Stimulated activated CD4-positive, alpha-beta T cell treated with anti-CD3 and anti-CD28 coated beads, Interleukin-4, amount 100 ng/mL, for 4 hours (primary cell): ENCODE measurements around the gene RORC.

Experiments used
- DNase-seq, 2 experiments: peaks; one replicate each; pipeline ENCODE4 v3.0.0-alpha.2; 2020

Gene RORC

DNA sequence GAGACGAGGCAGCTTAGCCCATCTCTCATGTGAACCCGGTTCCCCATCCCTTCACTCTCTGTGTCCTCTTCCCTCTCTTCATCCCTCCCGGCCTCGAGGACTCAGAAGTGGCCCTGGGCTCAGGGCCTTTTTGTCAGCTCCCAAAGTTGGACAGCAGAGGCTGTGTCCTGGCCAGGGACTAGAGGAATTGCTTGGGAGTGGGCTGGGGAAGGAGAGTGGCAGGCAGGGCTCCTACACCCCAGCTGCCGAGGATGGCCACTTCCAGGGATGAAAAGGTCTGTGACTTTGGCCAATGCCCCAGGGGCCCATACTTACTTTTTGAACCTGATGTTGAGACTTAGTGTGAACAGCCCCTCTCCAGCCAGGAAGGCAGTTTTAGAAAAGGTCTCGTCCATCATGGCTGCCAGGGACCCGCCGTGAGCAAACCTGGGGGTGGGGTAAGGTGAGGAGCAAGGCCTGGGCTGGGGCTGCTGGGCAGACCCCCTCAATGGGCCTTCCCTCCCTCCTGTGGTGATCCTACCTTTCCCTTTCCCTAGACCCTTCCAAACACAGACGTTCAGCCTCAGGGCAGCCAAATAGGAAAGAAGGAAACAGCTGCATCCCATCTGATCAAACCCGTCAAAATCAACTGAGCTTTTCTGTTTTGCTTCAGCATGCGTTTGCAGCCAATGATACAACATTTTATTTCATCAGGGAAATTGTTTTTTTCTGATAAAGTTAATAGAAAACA is 16.4 kb upstream of the RORC start:
- no peak for DNase-seq

DNA sequence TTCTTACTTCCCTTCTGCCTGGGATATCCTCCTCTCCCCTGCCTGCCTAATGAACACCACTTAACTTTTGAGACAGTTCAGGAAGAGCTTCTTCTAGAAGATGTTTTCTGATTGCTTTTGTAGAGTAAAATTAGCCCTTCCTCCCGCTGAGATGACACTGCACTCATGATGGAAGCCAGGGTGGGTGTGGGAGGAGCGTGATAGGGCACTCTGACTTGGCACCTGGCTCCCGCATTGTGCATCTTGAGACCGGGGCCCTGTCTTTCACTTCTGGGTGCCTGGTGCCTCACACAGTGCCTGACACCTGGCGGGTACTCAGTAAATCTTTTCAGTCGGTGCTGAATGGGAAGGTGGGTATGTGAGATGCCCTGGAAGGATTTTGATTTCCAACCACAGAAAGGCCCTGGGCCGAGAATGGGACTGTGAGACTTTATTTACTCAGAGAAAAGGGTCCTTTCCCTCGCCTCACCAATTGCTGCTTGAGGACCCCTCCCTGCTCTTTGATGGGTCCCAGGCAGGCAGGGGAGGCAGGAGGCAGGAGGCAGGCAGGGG is 15.2 kb upstream of the RORC start:
- no peak for DNase-seq

DNA sequence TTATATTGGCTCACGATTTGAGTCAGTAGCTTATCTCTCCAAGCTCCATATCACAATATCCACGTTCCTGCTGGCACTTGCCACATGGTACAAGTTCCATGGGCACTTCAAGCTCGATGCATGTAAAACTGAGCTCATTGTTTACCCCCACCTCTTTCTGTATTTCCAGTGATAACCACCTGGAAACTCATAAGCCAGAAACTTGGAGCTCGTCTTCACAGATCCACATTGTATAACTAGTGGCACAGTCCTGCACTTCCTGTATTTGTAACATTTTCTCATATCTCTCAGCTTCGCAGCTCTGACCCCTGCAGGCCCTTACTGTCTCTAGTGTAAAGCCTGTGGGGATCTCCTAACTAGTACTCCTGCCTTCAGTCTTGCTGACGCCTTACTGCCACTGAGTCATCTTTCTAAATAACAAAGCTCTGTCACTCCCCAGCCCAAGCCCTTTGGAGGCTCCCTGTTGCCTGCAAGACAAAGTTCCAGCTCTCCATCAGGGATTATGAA is 14.5 kb upstream of the RORC start:
- no peak for DNase-seq

DNA sequence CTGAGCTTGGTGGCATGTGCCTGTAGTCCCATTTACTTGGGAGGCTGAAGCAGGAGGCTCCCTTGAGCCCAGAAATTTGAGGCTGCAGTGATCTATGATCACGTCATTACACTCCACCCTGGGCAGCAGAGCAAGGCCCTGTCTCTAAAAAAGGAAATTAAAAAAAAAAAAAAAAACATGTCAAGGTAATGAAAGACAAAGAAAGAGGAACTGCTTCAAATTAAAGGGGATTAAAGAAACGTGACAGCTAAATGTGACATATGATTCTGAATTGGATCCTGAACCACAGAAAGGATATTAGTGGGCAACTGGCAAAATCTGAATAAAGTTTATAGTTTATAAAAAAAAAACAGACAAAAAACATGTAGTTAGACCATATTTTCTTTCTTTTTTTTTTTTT is 11.8 kb upstream of the RORC start:
- DNase-seq: no peak

DNA sequence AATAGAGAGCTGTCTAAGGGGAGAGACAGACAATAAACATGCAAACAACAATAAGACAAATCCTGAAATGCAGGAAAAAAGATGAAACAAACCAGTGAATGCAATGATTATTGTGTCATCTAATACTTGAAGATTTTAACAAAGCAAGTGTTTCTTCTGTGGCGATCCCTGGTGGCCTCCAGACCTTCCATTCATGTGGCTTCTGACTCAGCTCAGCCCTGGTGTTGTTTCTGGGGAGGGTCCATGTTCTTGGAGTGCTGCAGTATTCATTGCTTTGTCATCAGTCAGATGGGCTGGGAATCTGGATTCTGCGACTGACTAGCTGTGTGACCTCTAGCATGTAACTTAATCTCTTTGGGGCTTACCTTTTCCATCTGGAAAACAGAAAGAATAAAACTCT is 9.5 kb upstream of the RORC start:
- DNase-seq: no peak

DNA sequence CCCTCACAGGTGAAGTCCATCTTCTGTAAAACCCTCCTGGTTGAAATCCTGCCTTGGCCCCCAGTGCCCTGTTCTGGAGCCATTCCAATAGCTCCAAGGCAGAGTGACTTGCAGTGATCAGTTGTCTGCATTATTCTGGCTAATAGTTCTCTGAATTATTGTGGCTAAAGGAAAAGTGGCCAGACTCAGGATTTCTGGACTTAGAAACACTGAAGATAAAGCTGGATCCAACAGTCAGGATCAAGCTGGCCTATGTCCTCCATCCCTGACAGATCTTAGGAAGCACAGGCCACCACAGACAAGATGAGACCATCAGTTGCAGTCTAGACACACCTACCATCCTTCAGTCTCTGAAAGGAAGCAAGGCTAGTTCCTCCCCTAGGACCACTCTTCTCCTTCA is 8.8 kb upstream of the RORC start:
- DNase-seq: no peak

DNA sequence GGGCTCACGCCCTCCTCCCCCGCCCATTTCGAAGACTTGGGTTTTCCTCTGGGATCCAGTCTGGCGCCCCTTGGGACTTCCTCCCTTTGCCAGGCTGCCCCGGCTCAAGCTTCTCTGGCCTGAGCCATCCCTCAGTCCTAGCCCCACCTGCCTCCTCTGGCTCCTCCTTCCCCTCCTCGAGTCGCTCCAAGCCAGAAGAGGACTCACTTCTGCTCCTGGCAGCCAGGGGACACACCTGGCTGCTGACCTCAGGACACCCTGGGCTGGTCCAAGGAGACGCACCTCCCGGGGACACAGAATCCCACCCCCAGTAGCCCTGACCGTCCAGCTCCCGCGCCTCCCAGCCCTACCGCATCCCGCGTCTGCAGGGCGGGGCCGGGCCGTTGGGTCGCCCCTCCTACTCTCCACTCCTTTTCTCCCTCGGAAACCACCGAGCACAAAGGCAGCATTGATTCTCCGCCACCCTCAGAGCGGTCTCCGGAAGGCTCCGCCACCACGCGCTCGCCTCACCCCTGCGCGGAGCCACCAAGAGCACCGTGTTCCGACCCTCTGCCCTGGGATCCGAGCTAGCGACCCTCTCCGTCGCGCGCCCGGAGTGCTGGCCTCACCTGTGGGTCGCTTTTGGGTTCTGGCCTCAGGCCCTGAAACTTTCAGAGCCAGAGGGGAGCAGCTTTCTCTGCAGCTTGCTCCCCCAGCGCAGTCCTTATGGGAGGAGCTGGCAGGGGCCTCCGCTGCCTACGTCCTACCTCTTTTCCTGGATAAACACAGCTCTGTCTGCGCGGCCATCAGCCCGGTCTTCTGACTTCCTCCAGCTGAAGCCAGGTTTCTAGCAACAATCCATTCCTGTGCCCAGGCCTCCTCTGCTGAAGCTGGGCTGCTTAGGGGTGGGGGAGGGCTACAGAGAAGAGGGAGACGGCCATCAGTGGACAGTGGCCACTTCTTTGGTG is 8.1 kb upstream of the RORC start, which contains the start of gene C2CD4D:
TSS of gene C2CD4D (minus strand) at position 364 of the 947 bp plus-strand sequence. CDS start 831 bp downstream, outside the sequence.
- peak; percentile 63 to 70 for DNase-seq

DNA sequence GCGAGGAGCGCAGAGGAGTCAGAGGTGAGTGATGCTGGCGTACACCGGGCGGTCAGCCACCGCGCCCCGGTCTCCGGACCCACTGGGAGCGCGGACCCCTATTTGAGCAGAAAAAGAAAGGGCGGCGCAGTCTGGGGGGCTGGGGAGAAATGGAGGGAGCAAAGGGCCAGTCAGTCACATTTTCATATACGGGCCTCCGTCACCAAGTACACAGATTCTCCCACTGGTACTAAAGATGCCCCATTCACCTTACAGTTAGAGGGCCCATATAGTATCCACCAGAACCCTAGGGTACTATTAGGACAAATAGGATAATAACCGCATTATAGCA is 7.4 kb upstream of the RORC start:
- no peak for DNase-seq

DNA sequence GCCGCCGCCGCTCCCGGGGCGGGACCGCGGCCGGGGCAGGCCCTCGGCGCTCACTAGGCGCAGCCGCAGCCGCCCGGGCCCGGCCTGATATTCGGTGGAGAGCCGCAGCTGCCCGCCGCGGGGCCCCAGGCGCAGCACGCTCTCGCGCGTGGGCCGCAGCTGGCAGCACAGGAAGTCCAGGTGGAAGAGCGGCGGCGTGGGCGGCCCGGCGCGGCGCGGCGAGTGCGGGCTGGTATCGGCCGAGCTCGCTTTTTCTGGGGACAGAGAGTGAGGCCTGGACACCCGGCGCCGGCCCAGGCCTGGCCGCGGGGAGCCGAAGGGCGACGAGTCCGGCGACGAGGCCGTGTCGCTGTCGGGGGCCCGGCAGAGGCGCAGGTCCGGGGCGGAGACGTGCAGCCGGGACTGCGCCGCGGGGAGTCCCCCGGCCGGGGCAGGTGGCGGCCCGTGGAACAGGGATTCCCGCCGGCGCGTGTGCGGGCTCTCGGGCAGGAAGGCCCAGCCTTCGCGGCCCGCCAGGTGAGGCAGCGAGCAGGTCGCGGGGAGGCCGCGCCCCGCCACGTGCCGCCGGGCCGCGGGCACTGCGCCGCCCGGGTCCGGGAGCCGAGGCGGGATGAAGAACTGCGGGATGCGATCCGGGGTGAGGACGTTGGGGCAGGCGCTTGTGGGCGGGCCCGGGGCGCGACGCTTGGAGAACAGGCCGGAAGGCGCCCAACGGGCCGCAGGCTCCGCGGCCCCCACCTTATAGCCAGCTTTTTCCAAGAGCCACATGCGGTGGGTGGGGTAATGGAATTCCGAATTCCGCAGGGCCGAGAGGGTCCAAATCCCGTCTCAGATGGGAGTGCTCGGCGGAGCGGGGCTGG is 6.8 kb upstream of the RORC start:
- peak; percentile 40 to 50 for DNase-seq

DNA sequence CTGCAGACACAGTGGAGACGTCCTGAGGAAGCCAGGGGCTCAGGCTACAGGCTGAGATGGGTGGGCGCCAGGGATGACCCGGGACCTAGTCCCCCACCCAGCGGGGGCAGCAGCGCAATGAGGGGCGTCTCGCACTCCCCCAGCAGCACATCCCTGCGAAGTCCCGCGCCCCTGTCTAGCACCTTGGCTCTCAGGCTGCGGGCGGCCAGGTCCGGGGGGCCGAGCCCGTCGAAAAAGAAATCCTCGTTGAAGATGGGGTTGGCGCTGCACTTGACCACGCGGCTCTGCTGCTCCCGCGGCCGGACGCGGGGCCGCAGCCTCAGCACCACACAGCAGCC is 6.3 kb upstream of the RORC start:
- DNase-seq: no peak

DNA sequence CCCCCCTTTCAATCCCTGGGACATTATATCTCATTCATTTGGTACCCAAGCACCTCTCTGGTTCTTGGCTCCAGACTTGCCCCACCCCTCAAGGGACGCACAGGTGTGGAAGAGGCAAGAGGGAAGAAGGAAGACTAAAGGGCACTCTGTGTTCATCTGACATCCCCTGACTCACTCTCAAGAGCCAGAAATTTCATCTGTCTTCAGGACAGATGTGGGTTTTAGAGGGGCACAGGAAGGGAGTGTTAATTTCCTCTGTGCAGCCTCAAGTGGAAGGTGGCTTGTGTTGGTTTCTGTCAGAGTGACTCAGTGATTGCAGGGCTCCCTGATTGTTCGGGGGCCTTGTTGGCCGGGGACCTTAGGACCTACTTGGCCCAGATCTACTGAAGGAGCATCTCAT is 5.6 kb upstream of the RORC start:
- no peak for DNase-seq

DNA sequence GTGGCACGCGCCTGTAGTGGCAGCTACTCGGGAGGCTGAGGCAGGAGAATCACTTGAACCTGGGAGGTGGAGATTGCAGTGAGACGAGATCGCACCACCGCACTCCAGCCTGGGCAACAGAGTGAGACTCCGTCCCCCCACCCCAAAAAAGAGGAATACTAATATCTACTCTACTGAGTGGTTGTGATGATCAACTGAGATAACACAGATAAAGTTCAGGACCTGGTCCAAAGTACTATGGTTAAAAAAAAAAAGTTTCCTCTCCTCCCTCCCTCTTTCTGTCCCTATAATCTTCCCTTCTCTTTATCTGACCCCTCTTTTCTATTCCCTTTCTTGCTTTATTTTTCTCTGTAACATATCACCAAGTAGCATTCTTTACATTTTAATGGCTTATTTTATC is 4.0 kb upstream of the RORC start:
- no peak for DNase-seq

DNA sequence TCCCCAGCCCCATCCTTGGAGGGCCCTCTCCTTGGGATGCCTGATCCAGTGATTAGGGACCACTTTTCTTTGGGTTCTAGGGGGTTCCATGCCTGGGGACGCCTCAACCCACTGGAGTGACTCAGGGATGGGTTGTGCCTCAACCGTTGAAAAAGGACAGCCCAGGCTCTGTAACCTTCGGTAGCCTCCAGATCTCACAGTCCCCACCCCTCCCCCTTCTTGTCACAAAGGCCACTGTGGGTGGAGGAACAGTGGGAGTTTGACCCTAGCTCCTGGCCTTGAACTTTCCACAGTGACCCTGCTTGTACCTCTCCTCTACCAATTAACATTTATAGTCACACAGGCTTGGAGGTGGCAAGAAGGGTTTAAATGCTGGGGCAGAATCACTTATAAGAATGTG is 2.6 kb upstream of the RORC start:
- DNase-seq: no peak

DNA sequence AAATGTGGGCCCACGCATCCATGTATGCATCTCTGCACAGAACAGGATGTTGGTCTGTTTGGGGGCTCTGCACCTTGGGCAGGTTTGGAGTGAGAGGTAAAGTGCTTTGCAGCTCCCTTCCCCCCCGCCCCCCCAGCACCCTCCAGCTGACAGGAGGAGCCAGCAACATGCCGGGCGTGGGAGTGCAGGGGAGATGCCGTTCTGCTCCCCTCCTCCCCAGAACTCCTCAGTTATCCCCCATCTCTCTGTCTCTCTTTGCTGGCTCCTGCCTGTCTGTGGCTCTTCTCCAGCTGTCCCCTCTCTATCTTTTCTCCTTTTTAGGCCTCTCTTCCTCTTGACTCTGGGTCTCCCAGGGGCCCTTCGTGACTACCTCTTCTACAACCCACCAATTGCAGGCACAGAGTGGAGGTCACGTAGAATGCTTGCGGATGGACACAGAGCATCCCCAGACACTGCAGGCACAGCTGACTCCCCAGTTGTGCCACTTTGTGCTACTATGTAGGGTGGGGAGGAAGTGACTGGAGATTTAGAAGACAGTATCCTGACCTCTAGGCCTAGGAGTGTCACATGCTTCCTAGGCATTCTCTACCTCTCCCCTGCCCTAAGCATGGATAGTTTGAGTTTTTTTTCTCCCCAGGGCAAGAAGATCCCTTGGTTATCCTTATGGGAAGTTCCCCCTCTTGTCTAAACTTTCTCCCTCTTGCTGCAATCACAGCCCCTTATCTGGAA is 1.7 kb upstream of the RORC start:
- no peak for DNase-seq

DNA sequence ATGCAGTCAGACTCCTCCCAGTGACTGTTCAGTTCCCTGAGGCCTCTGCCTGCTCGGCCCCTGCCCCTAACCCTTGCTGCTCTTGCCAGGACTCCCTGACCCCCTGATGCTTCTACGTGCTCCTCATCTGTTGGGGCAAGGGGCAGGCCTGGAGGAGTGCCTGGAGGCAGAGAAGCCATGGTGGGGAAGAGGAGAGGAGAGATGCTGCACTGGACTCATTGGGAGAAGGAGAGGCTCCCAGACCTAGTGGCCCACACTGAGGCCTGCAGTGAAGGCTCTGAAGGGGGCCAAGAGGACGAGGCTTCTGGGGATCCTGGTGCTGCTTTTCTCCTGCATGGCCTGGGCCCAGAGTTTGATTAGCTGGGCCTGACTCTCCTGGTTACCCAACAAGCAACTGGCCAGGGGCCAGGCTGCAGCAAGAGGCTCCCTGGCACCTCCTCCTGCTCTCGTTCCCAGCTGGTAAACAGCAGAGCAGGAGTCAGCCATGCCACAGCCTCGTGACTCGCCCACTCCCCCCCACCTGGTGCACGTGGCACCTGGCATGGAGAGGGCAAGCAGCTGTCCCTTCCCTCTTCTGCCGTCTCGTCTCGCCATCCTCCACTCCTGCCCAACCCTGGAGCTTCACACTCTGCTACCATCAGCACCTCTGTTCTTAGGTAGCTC is 847 bp upstream of the RORC start:
- DNase-seq: no peak

DNA sequence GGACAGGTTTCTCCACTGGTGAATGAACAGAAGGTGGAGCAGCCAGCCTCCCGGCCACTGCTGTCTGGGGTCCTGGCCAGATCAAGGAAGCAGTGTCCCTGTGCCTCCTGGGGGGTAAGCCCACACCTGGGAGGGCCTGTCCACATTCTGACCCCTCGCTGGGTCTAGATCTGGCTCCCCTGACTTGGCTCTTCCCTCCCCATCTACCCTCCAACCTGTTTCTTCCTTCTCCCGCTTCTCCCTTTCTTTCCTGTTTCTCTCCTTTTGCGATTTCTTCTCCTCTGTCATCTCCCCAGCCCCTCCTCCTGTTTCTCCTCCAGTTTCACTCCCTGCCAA is 378 bp downstream of the RORC start:
- DNase-seq: no peak

DNA sequence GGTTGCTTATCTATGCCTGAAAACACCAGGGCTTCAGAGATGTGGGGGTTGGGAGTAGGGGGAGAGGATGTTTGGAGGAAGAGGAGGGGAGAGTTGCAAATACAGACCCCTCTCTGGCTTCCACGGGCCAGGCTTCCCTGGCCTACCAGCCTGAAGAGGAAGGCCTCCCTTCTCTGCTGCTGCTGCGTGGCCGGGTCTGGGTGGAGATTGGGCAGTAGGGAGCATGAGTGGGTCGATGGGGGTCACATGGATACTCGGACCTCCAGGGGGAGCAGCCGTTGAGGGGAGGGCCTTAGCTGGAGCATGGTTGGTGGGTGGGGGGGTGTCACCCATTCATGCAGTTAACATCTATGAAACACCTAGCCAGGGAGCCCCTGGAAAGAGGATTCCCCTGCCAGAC is 1.5 kb downstream of the RORC start:
- DNase-seq: no peak

DNA sequence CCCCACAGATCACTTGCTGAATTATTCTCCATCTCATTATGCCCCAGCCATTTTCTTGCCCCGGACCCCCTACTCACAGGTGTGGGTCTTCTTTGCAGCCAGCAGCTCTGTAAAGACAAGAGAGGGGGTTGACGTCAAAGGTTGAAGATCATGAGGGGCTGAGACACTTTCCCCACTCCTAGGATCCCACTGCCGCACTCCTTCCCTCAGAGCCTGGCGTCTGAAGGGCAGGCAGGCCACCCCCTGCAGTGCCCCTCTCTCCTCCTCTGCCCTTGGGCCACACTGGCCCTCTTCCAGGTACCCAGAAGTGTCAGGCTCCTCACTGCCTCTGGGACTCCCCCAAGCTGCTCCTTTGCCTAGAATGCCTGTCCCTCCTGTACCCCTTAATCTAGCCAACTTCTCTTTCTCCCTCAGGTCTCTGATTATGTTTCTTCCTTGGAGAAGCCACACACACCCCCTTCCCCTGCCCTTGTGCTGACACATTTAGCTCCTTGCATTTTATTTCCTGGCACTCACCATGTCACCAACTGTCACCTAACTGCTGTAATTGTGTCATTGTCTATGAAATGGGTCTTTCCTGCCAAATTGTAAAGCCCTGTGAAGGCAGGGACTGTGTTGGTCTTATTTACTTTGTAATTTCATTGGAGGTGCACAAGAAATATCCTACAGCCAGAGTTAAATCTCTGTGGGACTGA is 2.1 kb downstream of the RORC start:
- DNase-seq: no peak

DNA sequence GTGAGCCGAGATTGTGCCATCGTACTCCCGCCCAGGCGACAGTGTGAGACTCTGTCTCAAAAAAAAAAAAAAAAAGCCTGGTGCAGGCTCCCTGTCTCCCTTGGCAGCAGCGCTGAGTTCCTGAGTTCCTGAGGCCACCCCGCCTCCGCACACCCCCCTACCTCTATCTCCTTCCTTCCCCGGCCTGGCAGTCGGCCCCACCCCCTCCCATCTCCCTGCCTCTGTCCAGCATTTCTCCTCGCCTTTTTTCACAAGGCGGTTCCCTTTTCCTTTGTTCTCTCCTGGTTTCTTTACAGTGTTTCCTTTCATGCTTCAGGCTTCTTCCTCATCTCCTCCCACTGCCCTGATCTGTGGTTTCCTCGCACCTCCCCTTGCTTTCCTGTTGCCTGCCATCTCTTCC is 2.7 kb downstream of the RORC start:
- DNase-seq: no peak

DNA sequence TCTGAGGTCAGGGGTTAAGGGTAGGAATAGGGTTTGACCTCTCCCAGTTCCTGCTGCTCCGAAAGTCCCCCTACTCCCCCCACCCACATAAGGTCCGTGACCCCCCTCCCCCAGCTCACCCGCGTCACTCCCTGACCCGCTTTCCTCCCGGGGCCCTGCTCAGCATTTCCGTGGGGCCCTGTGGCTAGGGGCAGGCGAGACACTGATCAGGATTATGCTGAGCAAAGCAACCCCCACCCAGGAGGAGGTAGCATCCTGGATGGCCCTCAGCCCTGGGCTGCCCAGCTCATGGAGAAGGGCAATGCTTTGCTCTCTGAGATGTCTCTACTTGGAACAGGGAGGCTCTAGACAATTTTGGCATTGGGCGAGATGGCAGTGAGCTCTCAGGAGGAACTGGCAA is 3.7 kb downstream of the RORC start:
- DNase-seq: no peak
